Measurements from ENCODE around the gene ALG12. TPM values are rescaled to one million over a fixed set of nuclear protein-coding genes. Genes with fewer than 3 reads are reported as not detected.

ALG12 gene
- total RNA-seq, 1 donor: 18.8 TPM

GRCh38 chr22:49956914-49957825 is 38.9 kb upstream of the ALG12 start:
- DNase-seq (ENCODE audit: insufficient read length, low spot score, missing footprints): no peak
- peaks cover 7% of the 10 kb centered on the region for H4K20me1 ChIP-seq (ENCODE audit: insufficient read depth, low read length)
- no peak overlapping the region for H3K4me2 ChIP-seq (ENCODE audit: insufficient read depth, low read length)
- no peak overlapping the region for H2AFZ ChIP-seq (ENCODE audit: low read length)
- peaks cover 13% of the 10 kb centered on the region for H3K4me1 ChIP-seq (ENCODE audit: insufficient read depth, low read length)
- no peak overlapping the region for H3K4me3 ChIP-seq (ENCODE audit: insufficient read depth, low read length)
- H3K27me3 ChIP-seq (ENCODE audit: insufficient read depth, low read length): no peaks in the 10 kb centered on the region
- no peaks in the 10 kb centered on the region for H3K36me3 ChIP-seq (ENCODE audit: insufficient read depth, low read length)
- H3K79me2 ChIP-seq (ENCODE audit: insufficient read depth, low read length): peaks cover 8% of the 10 kb centered on the region
- TF ChIP-seq CTCF (IDR thresholded peaks at IDR 0.05; ENCODE audit: extremely low read depth, low read depth, low read length): no peak
- H3K9me3 ChIP-seq (ENCODE audit: low read depth, low read length): no peaks in the 10 kb centered on the region
- H3K27ac ChIP-seq (ENCODE audit: low read depth, low read length): no peak overlapping the region

GRCh38 chr22:49956418-49956770 is 38.2 kb upstream of the ALG12 start:
- TF ChIP-seq CTCF (IDR thresholded peaks at IDR 0.05; ENCODE audit: extremely low read depth, low read depth, low read length): no peak
- Histone ChIP-seq H3K4me3 (ENCODE audit: insufficient read depth, low read length) (no peak overlapping the region), H3K4me2 (ENCODE audit: insufficient read depth, low read length) (no peak overlapping the region), H4K20me1 (ENCODE audit: insufficient read depth, low read length) (peaks cover under 1% of the 10 kb centered on the region), H3K27ac (ENCODE audit: low read depth, low read length) (no peak overlapping the region), H3K79me2 (ENCODE audit: insufficient read depth, low read length) (peaks cover under 1% of the 10 kb centered on the region), H3K9me3 (ENCODE audit: low read depth, low read length) (no peaks in the 10 kb centered on the region), H2AFZ (ENCODE audit: low read length) (no peak overlapping the region), H3K36me3 (ENCODE audit: insufficient read depth, low read length) (no peaks in the 10 kb centered on the region), H3K4me1 (ENCODE audit: insufficient read depth, low read length) (peaks cover 20% of the 10 kb centered on the region), H3K27me3 (ENCODE audit: insufficient read depth, low read length) (no peaks in the 10 kb centered on the region)
- DNase-seq (ENCODE audit: insufficient read length, low spot score, missing footprints): no peak

- DNase-seq (ENCODE audit: insufficient read length, low spot score, missing footprints): no peak
- Histone ChIP-seq H3K27me3 (ENCODE audit: insufficient read depth, low read length) (no peaks in the 10 kb centered on the region), H3K4me3 (ENCODE audit: insufficient read depth, low read length) (no peak overlapping the region), H3K4me2 (ENCODE audit: insufficient read depth, low read length) (no peak overlapping the region), H4K20me1 (ENCODE audit: insufficient read depth, low read length) (no peaks in the 10 kb centered on the region), H3K79me2 (ENCODE audit: insufficient read depth, low read length) (no peaks in the 10 kb centered on the region), H3K27ac (ENCODE audit: low read depth, low read length) (no peak overlapping the region), H2AFZ (ENCODE audit: low read length) (no peak overlapping the region), H3K4me1 (ENCODE audit: insufficient read depth, low read length) (peaks cover 20% of the 10 kb centered on the region), H3K9me3 (ENCODE audit: low read depth, low read length) (no peaks in the 10 kb centered on the region), H3K36me3 (ENCODE audit: insufficient read depth, low read length) (no peaks in the 10 kb centered on the region)
- no peak for TF ChIP-seq CTCF (IDR thresholded peaks at IDR 0.05; ENCODE audit: extremely low read depth, low read depth, low read length)
Observed at GRCh38 chr22:49955581-49956417, 37.6 kb upstream of the ALG12 start.

Data from osteoblast (primary cell).